ENCODE data around the gene NFATC1.

Gene NFATC1

GRCh38 chr18:79554321-79554720, 158.6 kb downstream of the NFATC1 start:
- no peak for DNase-seq (ENCODE audit: low read depth in 2 of 2)

GRCh38 chr18:79554945-79555645, 159.4 kb downstream of the NFATC1 start:
- DNase-seq (ENCODE audit: low read depth in 2 of 2), result no peak

- no peak for DNase-seq (ENCODE audit: low read depth in 2 of 2)
Observed at GRCh38 chr18:79555885-79556284, 160.2 kb downstream of the NFATC1 start.

GRCh38 chr18:79556829-79557585, 161.3 kb downstream of the NFATC1 start:
- no peak for DNase-seq (ENCODE audit: low read depth in 2 of 2)

- DNase-seq (ENCODE audit: low read depth in 2 of 2), result no peak
Observed at GRCh38 chr18:79558196-79558932, 162.6 kb downstream of the NFATC1 start.

GRCh38 chr18:79558933-79559416, 163.2 kb downstream of the NFATC1 start:
- DNase-seq (ENCODE audit: low read depth in 2 of 2), result no peak

- no peak for DNase-seq (ENCODE audit: low read depth in 2 of 2)
Observed at GRCh38 chr18:79559436-79559835, 163.7 kb downstream of the NFATC1 start.

GRCh38 chr18:79560042-79560860, 164.5 kb downstream of the NFATC1 start:
- no peak for DNase-seq (ENCODE audit: low read depth in 2 of 2)

GRCh38 chr18:79560861-79561210, 165.1 kb downstream of the NFATC1 start:
- no peak for DNase-seq (ENCODE audit: low read depth in 2 of 2)

GRCh38 chr18:79563949-79564348, 168.2 kb downstream of the NFATC1 start:
- DNase-seq (ENCODE audit: low read depth in 2 of 2), result no peak

- no peak for DNase-seq (ENCODE audit: low read depth in 2 of 2)
Observed at GRCh38 chr18:79564441-79564840, 168.7 kb downstream of the NFATC1 start.

GRCh38 chr18:79566771-79567431, 171.2 kb downstream of the NFATC1 start:
- DNase-seq (ENCODE audit: low read depth in 2 of 2), result no peak

GRCh38 chr18:79567481-79568147, 171.9 kb downstream of the NFATC1 start:
- DNase-seq (ENCODE audit: low read depth in 2 of 2), result peak; percentile 89 to 90

- DNase-seq (ENCODE audit: low read depth in 2 of 2), result no peak
Observed at GRCh38 chr18:79568543-79569205, 172.9 kb downstream of the NFATC1 start.

- no peak for DNase-seq (ENCODE audit: low read depth in 2 of 2)
Observed at GRCh38 chr18:79569720-79570119, 174.0 kb downstream of the NFATC1 start.

GRCh38 chr18:79570266-79571201, 174.8 kb downstream of the NFATC1 start:
- DNase-seq (ENCODE audit: low read depth in 2 of 2), result peak; percentile 65

GRCh38 chr18:79571211-79572092, 175.7 kb downstream of the NFATC1 start:
- DNase-seq (ENCODE audit: low read depth in 2 of 2), result no peak

All from fibroblast of skin of left quadriceps (primary cell).